BLaER1 (cell line): ENCODE measurements around the gene IGF2.

Source experiments
- H3K27ac ChIP-seq: shearing (Covaris generic); formaldehyde crosslinking; 2 replicates; pipeline ENCODE4 v1.8.1; 2022
- H3K27me3 ChIP-seq: shearing (Covaris generic); formaldehyde crosslinking; 2 replicates; pipeline ENCODE4 v1.8.1; 2022
- H3K36me3 ChIP-seq: shearing (Covaris generic); formaldehyde crosslinking; 2 replicates; pipeline ENCODE4 v1.8.1; 2022
- H3K4me1 ChIP-seq: shearing (Covaris generic); formaldehyde crosslinking; 2 replicates; pipeline ENCODE4 v1.8.1; 2022
- H3K4me2 ChIP-seq: shearing (Covaris generic); formaldehyde crosslinking; 2 replicates; pipeline ENCODE4 v1.8.1; 2022
- H3K4me3 ChIP-seq: shearing (Covaris generic); formaldehyde crosslinking; 2 replicates; pipeline ENCODE4 v1.8.1; 2022
- H3K9ac ChIP-seq: shearing (Covaris generic); formaldehyde crosslinking; 2 replicates; pipeline ENCODE4 v1.8.1; 2022
- H3K9me3 ChIP-seq: shearing (Covaris generic); formaldehyde crosslinking; 2 replicates; pipeline ENCODE4 v1.8.1; 2022
- H4K20me1 ChIP-seq: shearing (Covaris generic); formaldehyde crosslinking; 2 replicates; pipeline ENCODE4 v1.8.1; 2022
- Cebpa-rat ChIP-seq: shearing (Covaris generic); IDR thresholded peaks from 2 replicates; pipeline ENCODE4 v1.8.1; 2022

The IGF2 gene

DNA sequence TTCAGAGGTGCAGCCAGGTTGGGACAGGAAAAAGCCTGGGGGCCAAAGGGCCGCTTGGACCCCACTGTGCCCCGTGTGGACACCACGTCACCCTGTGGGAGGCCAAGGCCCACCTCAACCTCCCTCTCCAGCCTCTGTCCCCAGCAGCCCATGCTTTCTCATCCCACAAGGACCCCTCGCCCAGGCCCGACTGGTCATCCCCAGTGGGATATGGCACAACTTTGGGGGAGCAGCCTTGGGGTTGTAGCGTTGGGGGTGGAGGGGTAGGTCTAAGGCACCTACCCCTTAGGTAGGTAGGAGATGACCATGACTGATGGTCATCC, 44.0 kb downstream of the IGF2 start:
- H3K36me3 ChIP-seq, result no peaks in the 10 kb centered on the region
- no peak overlapping the region for H3K9ac ChIP-seq
- peaks cover 61% of the 10 kb centered on the region for H3K4me1 ChIP-seq
- H4K20me1 ChIP-seq, result peaks cover 73% of the 10 kb centered on the region
- peaks cover 31% of the 10 kb centered on the region for H3K27me3 ChIP-seq
- no peak for TF ChIP-seq Cebpa-rat
- peak overlapping the region; percentile 82; the same call in 1 of the 2 replicates for H3K4me2 ChIP-seq
- H3K27ac ChIP-seq, result no peak overlapping the region
- no peak overlapping the region for H3K4me3 ChIP-seq
- no peaks in the 10 kb centered on the region for H3K9me3 ChIP-seq

DNA sequence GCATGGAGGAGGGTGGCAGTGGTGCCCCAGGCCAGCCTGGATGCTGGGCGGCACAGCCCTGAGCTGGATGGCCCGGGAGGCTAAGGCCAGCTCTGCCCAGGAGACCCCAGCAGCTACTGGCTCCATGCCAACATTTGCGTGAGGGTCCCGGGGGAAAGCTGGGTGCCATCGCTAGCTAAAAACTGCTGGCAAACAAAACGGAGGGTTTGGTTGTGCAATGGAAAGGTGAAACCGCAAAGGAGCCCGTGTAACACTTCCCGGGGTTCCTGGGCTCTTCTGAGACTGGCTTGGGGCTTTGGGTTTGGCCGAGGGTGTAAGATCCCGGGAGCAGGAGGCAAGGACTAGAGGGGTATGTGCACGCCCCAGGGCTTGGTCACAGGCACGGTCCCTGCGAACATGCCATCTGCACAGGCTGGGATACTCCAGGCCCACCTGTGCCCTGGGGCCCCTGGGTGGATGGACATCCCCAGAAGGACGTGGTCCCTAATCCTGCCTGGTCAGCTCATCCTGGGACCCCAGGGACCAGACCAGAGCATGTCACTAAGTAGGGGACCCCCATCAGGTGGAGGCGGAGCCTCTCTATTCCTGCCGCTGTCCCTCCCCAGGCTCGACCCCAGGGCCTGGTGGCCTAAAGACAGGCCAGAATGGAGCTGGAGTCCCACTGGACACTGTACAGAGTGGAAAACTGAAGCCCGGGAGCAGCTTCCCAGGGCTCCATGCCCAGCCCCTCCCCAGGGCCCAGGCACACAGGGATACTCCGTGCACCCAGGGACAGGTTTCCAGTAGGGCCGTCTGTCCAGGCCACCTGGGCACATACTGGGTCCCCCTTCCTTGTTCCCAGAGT, 44.6 kb downstream of the IGF2 start:
- Histone ChIP-seq H4K20me1 (peaks cover 77% of the 10 kb centered on the region), H3K4me3 (no peak overlapping the region), H3K9ac (no peak overlapping the region), H3K9me3 (no peaks in the 10 kb centered on the region), H3K36me3 (no peaks in the 10 kb centered on the region), H3K4me1 (peaks cover 61% of the 10 kb centered on the region), H3K4me2 (peak overlapping the region; percentile 82), H3K27me3 (peaks cover 31% of the 10 kb centered on the region), H3K27ac (no peak overlapping the region)
- TF ChIP-seq Cebpa-rat, result peak; percentile 64; the same call in 1 of the 2 replicates

- Histone ChIP-seq H3K27ac (no peak overlapping the region), H3K4me3 (no peak overlapping the region), H3K36me3 (no peaks in the 10 kb centered on the region), H3K4me2 (peak overlapping the region; percentile 82), H3K9ac (no peak overlapping the region), H3K27me3 (peaks cover 31% of the 10 kb centered on the region), H3K4me1 (peaks cover 64% of the 10 kb centered on the region), H4K20me1 (peaks cover 71% of the 10 kb centered on the region), H3K9me3 (no peaks in the 10 kb centered on the region)
- TF ChIP-seq Cebpa-rat, result no peak
Observed at GRCh38 chr11:2093575-2094353, 45.4 kb downstream of the IGF2 start.

- TF ChIP-seq Cebpa-rat, result peak; percentile 52; the same call in 1 of the 2 replicates
- Histone ChIP-seq H3K27me3 (peaks cover 31% of the 10 kb centered on the region), H3K4me3 (no peak overlapping the region), H4K20me1 (peaks cover 63% of the 10 kb centered on the region), H3K36me3 (no peaks in the 10 kb centered on the region), H3K4me1 (peaks cover 72% of the 10 kb centered on the region), H3K4me2 (peak overlapping the region; percentile 82), H3K9me3 (no peaks in the 10 kb centered on the region), H3K27ac (no peak overlapping the region), H3K9ac (no peak overlapping the region)
Observed at GRCh38 chr11:2092956-2093412, 46.2 kb downstream of the IGF2 start.

DNA sequence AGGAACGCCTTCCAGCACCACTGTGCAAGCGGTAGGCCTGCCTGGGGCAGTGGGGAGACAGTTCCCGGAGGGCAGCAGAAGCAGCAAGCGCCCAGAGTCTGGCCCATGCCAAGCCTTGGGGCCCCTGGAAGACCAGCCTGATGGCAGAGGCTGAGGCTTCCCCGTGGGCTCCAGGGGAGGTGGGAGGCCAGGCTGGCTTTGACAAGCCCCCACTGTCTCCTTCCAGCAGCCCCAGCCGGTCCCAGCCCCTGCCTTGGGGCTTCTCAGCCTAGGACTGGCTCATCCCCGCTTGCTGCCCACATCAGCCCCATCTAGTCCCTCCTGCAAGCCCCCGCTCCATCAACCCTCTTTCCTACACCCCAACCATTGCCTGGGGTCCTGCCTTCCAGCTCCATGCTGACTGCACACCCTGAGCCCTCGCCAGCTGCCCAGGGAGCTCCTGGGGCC, 46.7 kb downstream of the IGF2 start:
- TF ChIP-seq Cebpa-rat, result no peak
- Histone ChIP-seq H3K4me3 (no peak overlapping the region), H3K4me1 (peaks cover 77% of the 10 kb centered on the region), H3K27me3 (peaks cover 31% of the 10 kb centered on the region), H3K36me3 (no peaks in the 10 kb centered on the region), H4K20me1 (peaks cover 58% of the 10 kb centered on the region), H3K4me2 (peak overlapping the region; percentile 82), H3K9ac (no peak overlapping the region), H3K27ac (no peak overlapping the region), H3K9me3 (no peaks in the 10 kb centered on the region)

GRCh38 chr11:2091786-2092463, 47.3 kb downstream of the IGF2 start:
- no peak overlapping the region for H3K9ac ChIP-seq
- peaks cover 31% of the 10 kb centered on the region for H3K27me3 ChIP-seq
- no peaks in the 10 kb centered on the region for H3K9me3 ChIP-seq
- TF ChIP-seq Cebpa-rat, result no peak
- no peaks in the 10 kb centered on the region for H3K36me3 ChIP-seq
- H4K20me1 ChIP-seq, result peaks cover 58% of the 10 kb centered on the region
- no peak overlapping the region for H3K4me3 ChIP-seq
- H3K27ac ChIP-seq, result no peak overlapping the region
- peak overlapping the region; percentile 82 for H3K4me2 ChIP-seq
- peaks cover 77% of the 10 kb centered on the region for H3K4me1 ChIP-seq

DNA sequence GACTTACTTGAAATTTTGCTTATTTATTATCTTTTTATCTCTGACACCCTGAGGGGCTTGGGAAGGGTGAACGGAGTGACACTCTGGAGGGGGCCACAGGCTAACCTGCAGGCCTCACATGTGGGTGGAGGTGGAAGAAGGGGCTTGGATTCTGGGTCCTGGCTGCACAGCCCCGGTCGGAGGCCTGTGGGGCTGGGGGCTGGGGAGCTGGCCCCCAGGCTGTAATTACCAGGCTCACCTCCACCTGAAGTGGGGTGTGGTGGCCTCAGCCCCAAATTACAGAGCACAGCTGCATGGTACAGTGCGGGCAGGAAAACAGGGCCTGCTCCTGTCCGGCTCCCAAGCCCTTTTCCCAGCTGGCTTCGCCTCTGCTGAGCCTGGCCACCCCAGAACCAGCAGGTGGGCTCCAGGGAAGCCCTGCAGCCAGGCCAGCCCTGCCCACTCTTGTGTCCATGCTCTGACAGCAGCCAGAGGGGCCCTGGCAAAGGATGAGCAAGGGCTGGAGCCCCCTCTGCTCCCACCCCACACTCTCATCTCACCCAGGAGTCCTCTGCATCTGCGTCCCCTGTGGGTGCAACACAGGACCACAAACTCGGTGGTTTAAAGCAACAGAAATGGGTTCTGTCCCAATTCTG, 48.0 kb downstream of the IGF2 start:
- Histone ChIP-seq H3K9ac (no peak overlapping the region), H3K4me2 (no peak overlapping the region; the same call in 1 of the 2 replicates), H3K36me3 (no peaks in the 10 kb centered on the region), H4K20me1 (peaks cover 52% of the 10 kb centered on the region), H3K9me3 (no peaks in the 10 kb centered on the region), H3K4me3 (no peak overlapping the region), H3K27ac (no peak overlapping the region), H3K27me3 (peaks cover 28% of the 10 kb centered on the region), H3K4me1 (peaks cover 79% of the 10 kb centered on the region)
- no peak for TF ChIP-seq Cebpa-rat

DNA sequence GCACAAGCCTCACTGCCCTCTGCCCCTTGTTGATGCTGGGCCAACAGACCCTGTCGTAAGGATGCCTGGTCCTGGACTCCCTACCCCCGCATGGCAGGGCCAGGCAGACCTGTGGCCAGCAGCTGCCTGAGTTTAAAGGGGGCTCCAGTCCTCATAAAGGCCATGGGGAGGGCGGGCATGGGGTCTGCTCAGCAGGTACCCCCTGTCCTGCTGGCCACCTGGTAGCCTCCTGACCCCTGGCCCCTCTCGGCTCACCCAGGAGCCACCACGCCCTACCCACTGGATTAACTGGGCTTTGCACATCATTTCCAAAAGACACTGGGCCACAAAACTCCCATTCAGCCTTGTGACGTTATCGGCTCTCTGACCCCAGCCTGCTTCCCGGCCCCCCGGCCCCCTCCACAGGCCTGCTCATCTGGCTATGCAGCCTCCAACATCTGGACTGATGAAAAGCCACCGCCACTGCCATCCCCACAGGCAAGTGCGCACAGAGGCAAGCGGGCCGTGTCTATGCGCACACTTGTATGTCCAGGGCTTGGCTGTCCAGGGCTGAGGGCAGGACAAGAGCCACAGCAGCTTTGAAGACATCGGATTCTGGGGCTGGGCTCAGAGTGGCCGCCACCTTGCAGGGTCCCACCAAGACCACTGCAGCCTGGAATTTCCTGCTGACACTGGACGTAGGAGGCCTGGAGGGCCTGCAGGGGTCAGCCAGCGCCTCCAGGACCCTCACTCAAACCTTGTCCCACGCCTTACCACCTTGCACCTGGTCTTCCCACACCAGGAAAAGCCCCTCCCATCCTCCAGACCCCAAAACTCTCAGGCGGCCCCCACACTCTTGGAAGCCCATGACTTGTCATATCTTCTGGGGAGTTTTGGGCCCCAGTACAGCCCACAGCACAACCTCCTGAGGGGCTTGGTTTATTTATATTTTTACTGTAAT, 48.7 kb downstream of the IGF2 start:
- Histone ChIP-seq H3K9ac (no peak overlapping the region), H3K4me2 (peak overlapping the region; percentile 60), H4K20me1 (peaks cover 51% of the 10 kb centered on the region), H3K9me3 (no peaks in the 10 kb centered on the region), H3K36me3 (no peaks in the 10 kb centered on the region), H3K27ac (no peak overlapping the region), H3K27me3 (peaks cover 25% of the 10 kb centered on the region), H3K4me3 (no peak overlapping the region), H3K4me1 (peaks cover 87% of the 10 kb centered on the region)
- TF ChIP-seq Cebpa-rat, result no peak
